ENCODE results near the gene ROBO3.

GRCh38 chr11:124867700-124868099, 2.5 kb downstream of the ROBO3 start:
- no peak for TF ChIP-seq EZH2 (IDR thresholded peaks at IDR 0.05)
- TF ChIP-seq FOXP2 (optimal IDR thresholded peaks at IDR 0.05; ENCODE audit: control extremely low read depth, extremely low read length, insufficient read depth): no peak
- no peak for TF ChIP-seq POLR2AphosphoS5 (IDR thresholded peaks at IDR 0.05; ENCODE audit: borderline replicate concordance, low read depth, low read length)

Measured in SK-N-MC (cell line).